HCT116 (cell line): ENCODE data around the gene ZNF665.

Experiments
- CTCF ChIP-seq, 3 experiments: fragments of 200-600 bp in 1 of 3; sonication (generic) in 1 of 3; IDR thresholded peaks in 2 of 3; conservative IDR thresholded peaks in 1 of 3; 2 replicates each; pipeline ENCODE4 v1.5.1; 2012 to 2017; ENCODE audit warnings: low read depth in 2 of 3, low read length in 2 of 3, antibody characterized with exemption in 1 of 3, borderline replicate concordance in 1 of 3, control low read depth in 1 of 3, mild to moderate bottlenecking in 1 of 3, mixed read lengths in 1 of 3, mixed run types in 1 of 3, moderate library complexity in 1 of 3; ENCODE audit not compliant: insufficient read depth in 1 of 3
- ELF1 ChIP-seq: IDR thresholded peaks from 2 replicates; pipeline ENCODE4 v1.6.1; 2012; ENCODE audit warnings: low read depth, borderline replicate concordance
- POLR2A ChIP-seq: IDR thresholded peaks from 2 replicates; pipeline ENCODE4 v1.7.0; 2011; ENCODE audit warnings: borderline replicate concordance; ENCODE audit not compliant: insufficient read depth, insufficient read length; ENCODE audit errors: extremely low read depth

DNA sequence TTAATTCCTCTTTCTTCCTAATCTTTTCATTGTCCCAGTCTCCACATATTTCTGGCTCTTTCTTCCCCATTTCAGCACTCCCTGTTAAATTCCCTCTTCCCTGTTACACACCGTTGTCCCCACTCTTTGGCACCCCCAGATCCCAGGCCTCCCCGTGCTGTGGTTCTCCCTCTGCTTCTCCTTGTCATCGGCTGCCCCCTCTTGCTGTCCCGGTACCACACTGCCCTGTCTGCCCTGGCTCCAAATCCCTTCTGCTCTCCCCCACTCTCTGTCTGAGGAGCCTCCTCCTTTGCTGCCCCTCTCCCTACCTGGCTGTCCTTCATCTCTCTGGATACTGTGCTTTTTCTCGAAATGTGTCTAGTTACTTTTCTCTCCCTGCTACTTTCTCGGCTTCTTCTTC lies 61.4 kb downstream of the ZNF665 start:
- TF ChIP-seq CTCF (IDR thresholded peaks at IDR 0.05 in 2 of 3, conservative IDR thresholded peaks at IDR 0.05 in 1 of 3; ENCODE audit: borderline replicate concordance in 1 of 3, insufficient read depth in 1 of 3, low read depth in 2 of 3, low read length in 2 of 3) (no peak), ELF1 (no peak), POLR2A (no peak)
